Measurements from ENCODE around the gene TRIM43. TPM values are rescaled to one million over a fixed set of nuclear protein-coding genes. Genes with fewer than 3 reads are reported as not detected.
"Not testable (repeated sequence)": the region's sequence is repeated elsewhere in the genome, so short reads cannot be mapped to it uniquely, and the experiment has no call there.

TRIM43 gene
- total RNA-seq, 1 donor from 2014 or later: not detected

DNA sequence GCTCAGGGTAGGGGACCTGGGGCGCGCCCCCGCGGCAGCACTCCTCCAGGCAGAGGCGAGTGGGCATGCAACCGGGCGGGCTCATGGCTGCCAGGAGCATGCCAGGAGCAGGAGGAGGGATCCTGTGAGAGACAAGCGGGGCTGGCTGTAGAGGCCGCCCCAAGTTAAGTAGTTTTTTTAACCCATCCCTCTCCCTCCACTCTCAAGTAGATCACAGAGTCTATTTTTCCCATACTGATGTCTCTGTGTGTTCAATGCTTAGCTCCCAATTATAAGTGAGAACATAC lies 49.4 kb downstream of the TRIM43 start:
- not testable (repeated sequence) for DNase-seq (ENCODE audit: low spot score)

DNA sequence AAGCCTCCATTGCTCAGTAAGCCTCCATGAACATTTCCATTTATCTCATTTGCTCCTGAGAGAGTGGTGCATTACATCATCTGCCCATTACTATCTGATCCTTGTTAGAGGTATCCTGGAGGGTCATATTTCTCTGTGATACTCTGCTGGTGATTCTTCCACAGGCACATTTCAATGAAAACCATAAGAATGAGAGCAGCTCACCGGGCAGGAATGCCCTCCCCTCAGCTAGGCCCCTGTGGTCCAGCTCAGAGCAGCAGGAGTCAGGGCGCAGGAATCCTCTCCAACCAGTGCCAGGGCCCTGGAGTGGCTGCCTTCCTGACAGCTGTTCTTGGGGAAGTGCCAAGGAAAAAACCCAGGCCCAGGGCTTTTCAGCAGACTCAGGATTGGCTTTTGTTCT lies 50.0 kb downstream of the TRIM43 start:
- not testable (repeated sequence) for DNase-seq (ENCODE audit: low spot score)

- DNase-seq (ENCODE audit: low spot score): not testable (repeated sequence)
Observed at GRCh38 chr2:95642360-95642759, 50.6 kb downstream of the TRIM43 start.

GRCh38 chr2:95642951-95643350 lies 51.1 kb downstream of the TRIM43 start:
- not testable (repeated sequence) for DNase-seq (ENCODE audit: low spot score)

DNA sequence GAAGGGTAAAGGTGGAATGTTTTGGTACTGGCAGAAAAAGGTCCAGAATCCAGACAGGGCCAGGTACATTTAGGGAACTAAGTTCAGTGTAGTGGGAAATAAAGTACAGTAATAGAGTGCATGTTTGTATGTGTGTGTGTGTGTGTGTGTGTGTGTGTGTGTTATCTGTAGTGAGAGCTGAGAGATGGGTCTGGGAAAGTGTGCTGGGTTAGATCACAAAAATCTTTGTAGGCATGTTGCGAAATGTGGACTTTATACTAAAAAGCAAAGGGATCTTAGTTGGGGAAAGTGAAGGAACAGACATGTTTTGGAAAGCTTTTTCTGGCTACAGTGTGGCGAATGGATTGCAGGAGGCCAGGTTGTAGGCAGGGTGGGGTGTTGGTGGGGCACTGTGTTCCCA lies 53.5 kb downstream of the TRIM43 start:
- DNase-seq (ENCODE audit: low spot score): not testable (repeated sequence)

- DNase-seq (ENCODE audit: low spot score): not testable (repeated sequence)
Observed at GRCh38 chr2:95646274-95646994, 54.6 kb downstream of the TRIM43 start.

DNA sequence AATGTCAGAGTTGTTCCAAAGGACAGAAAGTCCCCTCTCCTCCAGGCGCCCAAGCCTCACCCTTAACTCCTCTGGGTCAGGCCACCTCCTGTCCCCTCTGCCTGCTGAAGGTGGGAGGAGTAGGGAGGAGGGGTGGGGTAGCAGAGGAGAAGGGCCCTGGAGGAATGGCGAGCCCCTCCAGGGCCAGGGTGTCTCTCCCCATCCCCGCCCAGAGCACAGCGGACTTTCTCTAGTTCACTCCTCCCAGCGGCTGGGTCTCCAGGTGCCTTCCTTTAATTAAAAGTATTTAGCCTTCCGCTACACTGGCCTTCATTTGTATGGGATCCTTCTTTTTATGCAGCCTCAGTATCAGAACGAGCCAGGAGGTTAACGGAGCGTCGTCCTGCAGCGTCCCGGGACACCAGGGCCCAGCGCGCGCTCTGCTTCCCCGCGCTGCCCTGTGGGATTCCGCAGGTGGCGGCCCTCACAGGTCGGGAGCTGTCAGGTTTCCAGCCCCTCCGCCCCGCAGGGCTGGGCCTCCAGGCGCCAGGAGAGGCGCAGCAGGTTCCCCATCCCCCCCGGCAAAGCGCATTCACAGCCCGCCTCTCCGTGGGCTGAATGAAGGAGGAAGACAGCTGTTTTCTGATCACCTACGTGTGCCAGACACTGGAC lies 57.2 kb downstream of the TRIM43 start:
- DNase-seq (ENCODE audit: low spot score): not testable (repeated sequence)

Other genes with a start within 250 kb of the TRIM43 start
- 18.5 TPM for gene FAHD2A, start 189.3 kb upstream of the TRIM43 start, total RNA-seq
- gene TRIM43B, start 107.2 kb upstream of the TRIM43 start, total RNA-seq: not detected

Data from mesenteric fat pad (tissue), 1 donor.